ENCODE results near the gene RXRA. TPM values are rescaled to one million over a fixed set of nuclear protein-coding genes. Genes with fewer than 3 reads are reported as not detected.

Gene RXRA
- total and polyA plus RNA-seq, 5 donors, result 48.1 to 72.3 (median 62.2) TPM

DNA sequence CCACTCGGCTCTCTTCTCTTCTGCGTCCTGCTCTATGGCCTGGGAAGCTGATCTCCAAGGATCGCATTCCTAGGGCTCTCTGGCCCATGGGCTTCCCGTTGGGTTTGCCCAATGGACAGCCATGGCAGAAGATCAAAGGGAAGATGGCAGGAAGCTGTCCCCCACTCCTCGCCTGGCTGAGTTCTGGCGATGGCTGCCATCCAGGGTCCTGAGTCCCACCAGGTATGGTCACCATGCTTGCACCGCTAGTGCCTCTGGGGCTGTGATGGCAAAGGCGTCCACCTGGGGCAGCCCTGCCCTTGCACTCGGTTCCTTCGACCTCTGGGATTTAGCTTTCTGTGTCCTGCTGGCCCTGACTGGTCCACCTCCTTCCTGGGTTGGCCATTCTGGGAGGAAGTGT, 156.0 kb downstream of the RXRA start:
- no peak for ATAC-seq

DNA sequence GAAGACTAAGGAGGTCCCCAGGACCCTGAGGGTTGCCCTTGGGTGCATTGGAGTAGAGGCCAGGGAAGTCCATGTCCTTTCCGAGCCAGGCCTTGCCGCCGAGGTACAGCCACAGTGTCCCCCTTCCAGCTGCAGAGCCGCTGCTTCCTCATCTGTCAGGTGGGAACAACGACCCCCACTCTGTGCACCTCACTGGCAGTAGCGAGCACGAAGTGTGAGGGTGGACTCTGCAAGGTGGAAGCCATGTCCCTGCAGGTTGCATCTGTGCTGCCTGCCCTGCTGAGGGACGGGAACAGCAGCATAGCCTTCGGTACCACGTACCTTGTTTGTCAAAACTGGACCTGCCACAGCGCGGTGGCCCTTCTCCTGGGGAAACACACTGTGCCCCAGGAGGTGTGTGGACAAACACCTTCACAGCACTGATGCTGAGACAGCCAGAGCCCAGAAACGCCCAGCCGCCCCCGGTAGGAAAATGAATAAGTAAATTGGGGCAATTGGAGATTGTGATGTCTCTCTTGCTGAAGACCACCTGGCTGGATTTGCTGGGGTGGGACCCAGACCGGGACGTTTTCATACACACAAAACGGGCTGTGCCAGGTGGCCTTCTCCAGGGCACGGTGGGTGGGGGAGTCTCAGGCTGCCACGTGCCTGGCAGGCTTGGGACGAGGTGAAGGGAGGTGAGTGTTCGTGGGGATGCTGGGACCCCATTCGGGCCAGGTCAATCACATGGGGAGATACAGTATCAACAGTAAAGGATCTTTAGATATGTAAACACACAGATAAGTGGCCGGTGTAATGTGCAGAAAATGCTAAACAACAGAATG, 157.3 kb downstream of the RXRA start:
- H3K9me3 ChIP-seq (ENCODE audit: control insufficient read depth, low read length), result no peaks in the 10 kb centered on the region
- no peak overlapping the region for H3K27ac ChIP-seq (ENCODE audit: low read length)
- no peaks in the 10 kb centered on the region for H3K4me1 ChIP-seq (ENCODE audit: control insufficient read depth, insufficient read depth, low read length)
- no peak overlapping the region for H3K4me3 ChIP-seq (ENCODE audit: low read length)
- intact Hi-C loops (cut with DNase I), result no loop called here
- peak in 2 of 3 donors; percentile 20 to 49 for DNase-seq
- WGBS, result 87% methylated on average over 24 of the region's 24 CpGs
- no peaks in the 10 kb centered on the region for H3K27me3 ChIP-seq (ENCODE audit: control insufficient read depth, insufficient read depth)
- ATAC-seq, result no peak

More for the DNA sequence above, 156.0 kb downstream of the RXRA start:
- H3K27me3 ChIP-seq (ENCODE audit: control insufficient read depth, insufficient read depth), result no peaks in the 10 kb centered on the region
- no peak overlapping the region for H3K27ac ChIP-seq (ENCODE audit: low read length)
- H3K4me1 ChIP-seq (ENCODE audit: control insufficient read depth, insufficient read depth, low read length), result no peaks in the 10 kb centered on the region
- H3K9me3 ChIP-seq (ENCODE audit: control insufficient read depth, low read length), result no peaks in the 10 kb centered on the region
- DNase-seq, result peak in 2 of 3 donors; percentile 5 to 34
- intact Hi-C loops (cut with DNase I), result no loop called here
- no peak overlapping the region for H3K4me3 ChIP-seq (ENCODE audit: low read length)
- 83% methylated on average over 10 of the region's 10 CpGs for whole genome bisulfite sequencing

DNA sequence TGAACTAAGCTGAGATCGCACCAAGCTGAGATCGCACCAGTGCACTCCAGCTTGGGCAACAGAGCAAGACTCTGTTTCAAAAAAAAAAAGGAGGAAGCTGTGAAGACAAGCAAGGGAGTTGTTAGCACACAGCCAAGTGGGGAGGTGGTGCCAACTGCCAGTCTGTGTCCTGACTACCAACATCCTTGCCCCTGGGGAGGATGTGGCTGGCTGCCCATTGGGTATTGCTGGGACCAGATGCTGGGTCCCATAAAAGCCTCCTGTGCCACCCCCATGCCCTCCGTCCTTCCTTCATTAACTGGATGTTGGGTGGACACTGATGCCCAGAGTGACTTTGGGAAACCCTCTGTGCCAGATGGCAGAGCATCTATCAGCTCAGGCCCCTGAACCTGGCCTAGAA, 158.2 kb downstream of the RXRA start:
- 85% methylated on average over 3 of the region's 3 CpGs for WGBS

DNA sequence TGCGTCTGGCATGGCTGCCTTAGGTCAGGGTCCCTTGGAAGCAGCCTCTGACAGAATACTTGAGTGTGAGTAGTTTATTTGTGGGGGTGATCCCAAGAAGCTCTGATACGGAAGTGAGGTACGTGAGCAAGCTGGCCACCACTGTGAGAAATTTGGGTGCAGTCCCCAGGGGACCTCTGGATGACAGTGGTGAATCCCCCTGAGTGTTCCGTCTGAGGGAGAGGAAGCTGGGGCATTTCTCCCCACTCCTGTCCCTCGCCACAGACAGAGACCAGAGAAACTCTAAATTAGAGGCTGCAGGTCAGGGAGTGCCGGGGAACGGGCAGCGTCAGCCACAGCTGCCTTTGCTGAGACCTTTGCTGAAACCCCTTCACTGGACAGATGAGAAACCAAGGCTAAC, 159.4 kb downstream of the RXRA start:
- H3K27ac ChIP-seq (ENCODE audit: low read length), result no peak overlapping the region
- H3K27me3 ChIP-seq (ENCODE audit: control insufficient read depth, insufficient read depth), result no peaks in the 10 kb centered on the region
- 92% methylated on average over 8 of the region's 8 CpGs for WGBS
- peak in 1 of 3 donors; percentile 5 for DNase-seq
- H3K4me3 ChIP-seq (ENCODE audit: low read length), result no peak overlapping the region
- no peaks in the 10 kb centered on the region for H3K4me1 ChIP-seq (ENCODE audit: control insufficient read depth, insufficient read depth, low read length)
- intact Hi-C loops (cut with DNase I), result no loop called here
- ATAC-seq, result no peak
- no peaks in the 10 kb centered on the region for H3K9me3 ChIP-seq (ENCODE audit: control insufficient read depth, low read length)

More for the DNA sequence above, 158.2 kb downstream of the RXRA start:
- peak; percentile 15 to 42 (median 39) for DNase-seq
- Histone ChIP-seq H3K4me1 (ENCODE audit: control insufficient read depth, insufficient read depth, low read length) (no peaks in the 10 kb centered on the region), H3K27me3 (ENCODE audit: control insufficient read depth, insufficient read depth) (no peaks in the 10 kb centered on the region), H3K9me3 (ENCODE audit: control insufficient read depth, low read length) (no peaks in the 10 kb centered on the region), H3K4me3 (ENCODE audit: low read length) (no peak overlapping the region), H3K27ac (ENCODE audit: low read length) (no peak overlapping the region)
- ATAC-seq, result no peak
- intact Hi-C loops (cut with DNase I), result no loop called here

DNA sequence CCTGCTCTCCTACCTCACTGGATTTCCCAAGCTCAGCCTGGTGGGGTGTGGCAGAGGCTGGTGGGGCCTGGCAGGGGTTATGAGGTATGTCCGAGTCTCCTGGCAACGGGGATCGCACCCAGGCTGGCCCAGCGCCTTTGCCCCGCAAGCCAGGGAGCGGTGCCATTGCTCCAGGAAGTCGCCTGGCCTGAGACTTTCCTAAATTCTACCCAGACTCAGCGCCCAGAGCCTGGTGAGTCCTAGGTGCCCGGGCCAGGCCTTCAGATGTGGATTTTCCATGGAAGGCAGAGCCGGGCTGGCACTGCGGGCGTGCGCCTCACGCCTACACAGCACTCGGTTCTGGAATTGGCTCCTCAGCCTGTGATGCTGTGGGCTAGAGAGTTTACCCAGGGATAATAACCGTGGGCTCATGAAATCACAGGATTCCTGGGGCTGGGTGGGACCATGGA, 159.9 kb downstream of the RXRA start:
- Histone ChIP-seq H3K4me1 (ENCODE audit: control insufficient read depth, insufficient read depth, low read length) (no peaks in the 10 kb centered on the region), H3K27me3 (ENCODE audit: control insufficient read depth, insufficient read depth) (no peaks in the 10 kb centered on the region), H3K9me3 (ENCODE audit: control insufficient read depth, low read length) (no peaks in the 10 kb centered on the region), H3K4me3 (ENCODE audit: low read length) (no peak overlapping the region), H3K27ac (ENCODE audit: low read length) (no peak overlapping the region)
- WGBS, result 92% methylated on average over 16 of the region's 16 CpGs
- intact Hi-C loops (cut with DNase I), result no loop called here
- peak in 2 of 3 donors; percentile 30 to 37 for DNase-seq
- no peak for ATAC-seq

DNA sequence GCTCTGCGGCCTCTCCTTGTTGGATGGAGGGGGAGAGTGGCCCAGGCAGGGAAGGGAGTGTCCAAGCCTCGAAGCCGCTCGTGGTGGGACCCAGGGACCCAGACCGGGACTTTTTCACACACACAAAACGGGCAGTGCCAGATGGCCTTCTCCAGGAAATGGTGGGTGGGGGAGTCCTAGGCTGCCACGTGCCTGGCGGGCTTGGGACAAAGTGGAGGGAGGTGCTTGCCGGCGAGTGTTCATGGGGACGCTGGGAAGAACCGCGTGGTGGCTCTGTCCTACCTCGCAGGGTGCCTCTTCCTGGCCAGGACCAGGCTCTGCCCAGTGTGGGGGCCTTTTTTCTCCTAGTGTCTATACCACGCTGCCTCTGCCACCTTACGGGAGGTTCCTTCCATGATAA, 160.3 kb downstream of the RXRA start:
- intact Hi-C loops (cut with DNase I), result no loop called here
- ATAC-seq (no peak), DNase-seq (peak in 1 of 3 donors; percentile 16)
- Histone ChIP-seq H3K27me3 (ENCODE audit: control insufficient read depth, insufficient read depth) (no peaks in the 10 kb centered on the region), H3K27ac (ENCODE audit: low read length) (no peak overlapping the region), H3K9me3 (ENCODE audit: control insufficient read depth, low read length) (no peaks in the 10 kb centered on the region), H3K4me3 (ENCODE audit: low read length) (no peak overlapping the region), H3K4me1 (ENCODE audit: control insufficient read depth, insufficient read depth, low read length) (no peaks in the 10 kb centered on the region)
- WGBS, result 77% methylated on average over 16 of the region's 16 CpGs

Small RNA genes lying within 50 kb of the gene (microRNA-seq; reads per million reads assigned to microRNA genes)
- 0 reads per million in 2 donors for gene MIR4669

Other genes with a start within 250 kb of the RXRA start
- 10 to 100 TPM; 15.4 to 18.3 (median 17.7) TPM for gene WDR5, start 190.4 kb upstream of the RXRA start, total RNA-seq
- gene WDR5, start 190.4 kb upstream of the RXRA start, polyA plus RNA-seq, result 13.3 TPM
- 100 to 1,000 TPM; 146 to 251 (median 243) TPM for gene RNU6ATAC, start 161.9 kb upstream of the RXRA start, total RNA-seq
- gene RNU6ATAC, start 161.9 kb upstream of the RXRA start, polyA plus RNA-seq, result not detected

Data from right cardiac atrium (tissue), 5 donors.